Measurements from ENCODE around the gene MEGF11. TPM values are rescaled to one million over a fixed set of nuclear protein-coding genes. Genes with fewer than 3 reads are reported as not detected.
"Not testable (repeated sequence)": the region's sequence is repeated elsewhere in the genome, so short reads cannot be mapped to it uniquely, and the experiment has no call there.

The MEGF11 gene
- total RNA-seq, 2 experiments from 2014 or later = not detected

- ATAC-seq = no peak
- CTCF ChIA-PET = no interaction called here
Observed at GRCh38 chr15:65978110-65978509, 275.4 kb downstream of the MEGF11 start.

GRCh38 chr15:65976196-65976595, 277.4 kb downstream of the MEGF11 start:
- H3K27me3 Mint-ChIP-seq (ENCODE audit: low read depth) = peaks cover 36% of the 10 kb centered on the region
- not testable (repeated sequence) for H3K4me1 Mint-ChIP-seq (ENCODE audit: low read depth); H3K9me3 Mint-ChIP-seq (ENCODE audit: insufficient read depth)

More at GRCh38 chr15:65978110-65978509, 275.4 kb downstream of the MEGF11 start:
- H3K27me3 Mint-ChIP-seq (ENCODE audit: low read depth) = peaks cover 37% of the 10 kb centered on the region
- no peaks in the 10 kb centered on the region for H3K9me3 Mint-ChIP-seq (ENCODE audit: insufficient read depth)
- no peak for DNase-seq
- POLR2A ChIA-PET = no interaction called here
- no peaks in the 10 kb centered on the region for H3K36me3 Mint-ChIP-seq (ENCODE audit: low read depth)
- no peak overlapping the region for H3K27ac Mint-ChIP-seq
- no peak overlapping the region for H3K4me3 Mint-ChIP-seq
- H3K4me1 Mint-ChIP-seq (ENCODE audit: low read depth) = peaks cover 8% of the 10 kb centered on the region

GRCh38 chr15:65971741-65971995, 281.9 kb downstream of the MEGF11 start:
- H3K4me3 Mint-ChIP-seq = no peak overlapping the region
- ATAC-seq (no peak), DNase-seq (no peak)
- no peaks in the 10 kb centered on the region for H3K4me1 Mint-ChIP-seq (ENCODE audit: low read depth)
- ChIA-PET CTCF (interaction anchor here (0.9 kb wide), 1 partner anchor 19 kb away, joined by 3 read pairs; no protein-coding TSS in a partner anchor), POLR2A (no interaction called here)
- H3K27ac Mint-ChIP-seq = no peak overlapping the region
- no peaks in the 10 kb centered on the region for H3K36me3 Mint-ChIP-seq (ENCODE audit: low read depth)
- peaks cover 44% of the 10 kb centered on the region for H3K27me3 Mint-ChIP-seq (ENCODE audit: low read depth)
- no peaks in the 10 kb centered on the region for H3K9me3 Mint-ChIP-seq (ENCODE audit: insufficient read depth)

More at GRCh38 chr15:65976196-65976595, 277.4 kb downstream of the MEGF11 start:
- H3K4me3 Mint-ChIP-seq; POLR2A ChIA-PET; H3K27ac Mint-ChIP-seq; H3K36me3 Mint-ChIP-seq (ENCODE audit: low read depth); CTCF ChIA-PET; DNase-seq; ATAC-seq: not testable (repeated sequence)

GRCh38 chr15:65970937-65971740, 282.4 kb downstream of the MEGF11 start:
- Mint-ChIP-seq H3K36me3 (ENCODE audit: low read depth) (no peaks in the 10 kb centered on the region), H3K4me3 (no peak overlapping the region), H3K27me3 (ENCODE audit: low read depth) (peaks cover 44% of the 10 kb centered on the region), H3K9me3 (ENCODE audit: insufficient read depth) (no peaks in the 10 kb centered on the region), H3K27ac (no peak overlapping the region), H3K4me1 (ENCODE audit: low read depth) (no peaks in the 10 kb centered on the region)
- CTCF ChIA-PET = interaction anchor here (0.9 kb wide), 1 partner anchor 19 kb away, joined by 3 read pairs; no protein-coding TSS in a partner anchor
- DNase-seq = no peak
- ATAC-seq = no peak
- POLR2A ChIA-PET = no interaction called here

GRCh38 chr15:65969865-65970816, 283.4 kb downstream of the MEGF11 start:
- ATAC-seq (no peak), DNase-seq (no peak)
- H3K4me1 Mint-ChIP-seq (ENCODE audit: low read depth) = no peaks in the 10 kb centered on the region
- ChIA-PET POLR2A (no interaction called here), CTCF (no interaction called here)
- no peak overlapping the region for H3K4me3 Mint-ChIP-seq
- peaks cover 40% of the 10 kb centered on the region for H3K27me3 Mint-ChIP-seq (ENCODE audit: low read depth)
- no peaks in the 10 kb centered on the region for H3K36me3 Mint-ChIP-seq (ENCODE audit: low read depth)
- no peaks in the 10 kb centered on the region for H3K9me3 Mint-ChIP-seq (ENCODE audit: insufficient read depth)
- H3K27ac Mint-ChIP-seq = no peak overlapping the region

GRCh38 chr15:65968511-65968910, 285.0 kb downstream of the MEGF11 start:
- H3K9me3 Mint-ChIP-seq (ENCODE audit: insufficient read depth) = no peaks in the 10 kb centered on the region
- H3K4me1 Mint-ChIP-seq (ENCODE audit: low read depth) = no peaks in the 10 kb centered on the region
- peaks cover 30% of the 10 kb centered on the region for H3K27me3 Mint-ChIP-seq (ENCODE audit: low read depth)
- no peak for DNase-seq
- no peaks in the 10 kb centered on the region for H3K36me3 Mint-ChIP-seq (ENCODE audit: low read depth)
- CTCF ChIA-PET = no interaction called here
- POLR2A ChIA-PET = no interaction called here
- ATAC-seq = no peak
- no peak overlapping the region for H3K27ac Mint-ChIP-seq
- no peak overlapping the region for H3K4me3 Mint-ChIP-seq

GRCh38 chr15:65964792-65965433, 288.6 kb downstream of the MEGF11 start:
- Mint-ChIP-seq H3K36me3 (ENCODE audit: low read depth) (no peaks in the 10 kb centered on the region), H3K27me3 (ENCODE audit: low read depth) (peaks cover 23% of the 10 kb centered on the region), H3K4me1 (ENCODE audit: low read depth) (no peaks in the 10 kb centered on the region), H3K27ac (no peak overlapping the region), H3K4me3 (no peak overlapping the region), H3K9me3 (ENCODE audit: insufficient read depth) (no peaks in the 10 kb centered on the region)
- DNase-seq = no peak
- ChIA-PET POLR2A (no interaction called here), CTCF (no interaction called here)
- ATAC-seq = no peak

- peaks cover 18% of the 10 kb centered on the region for H3K27me3 Mint-ChIP-seq (ENCODE audit: low read depth)
Observed at GRCh38 chr15:65963911-65964482, 289.6 kb downstream of the MEGF11 start.

GRCh38 chr15:65963358-65963757, 290.2 kb downstream of the MEGF11 start:
- no peaks in the 10 kb centered on the region for H3K4me1 Mint-ChIP-seq (ENCODE audit: low read depth)
- no peak overlapping the region for H3K27ac Mint-ChIP-seq
- no peaks in the 10 kb centered on the region for H3K36me3 Mint-ChIP-seq (ENCODE audit: low read depth)
- DNase-seq (no peak), ATAC-seq (no peak)
- H3K27me3 Mint-ChIP-seq (ENCODE audit: low read depth) = peaks cover 21% of the 10 kb centered on the region
- no peaks in the 10 kb centered on the region for H3K9me3 Mint-ChIP-seq (ENCODE audit: insufficient read depth)
- no peak overlapping the region for H3K4me3 Mint-ChIP-seq
- POLR2A ChIA-PET = no interaction called here
- CTCF ChIA-PET = no interaction called here

More at GRCh38 chr15:65963911-65964482, 289.6 kb downstream of the MEGF11 start:
- Mint-ChIP-seq H3K4me1 (ENCODE audit: low read depth) (no peaks in the 10 kb centered on the region), H3K4me3 (no peak overlapping the region), H3K27ac (no peak overlapping the region), H3K36me3 (ENCODE audit: low read depth) (no peaks in the 10 kb centered on the region), H3K9me3 (ENCODE audit: insufficient read depth) (no peaks in the 10 kb centered on the region)
- ATAC-seq = no peak
- ChIA-PET CTCF (no interaction called here), POLR2A (no interaction called here)
- DNase-seq = no peak

GRCh38 chr15:65962187-65962586, 291.4 kb downstream of the MEGF11 start:
- Mint-ChIP-seq H3K4me3 (no peak overlapping the region), H3K9me3 (ENCODE audit: insufficient read depth) (no peaks in the 10 kb centered on the region), H3K4me1 (ENCODE audit: low read depth) (no peaks in the 10 kb centered on the region), H3K36me3 (ENCODE audit: low read depth) (no peaks in the 10 kb centered on the region), H3K27me3 (ENCODE audit: low read depth) (peaks cover 16% of the 10 kb centered on the region), H3K27ac (no peak overlapping the region)
- CTCF ChIA-PET = no interaction called here
- no peak for ATAC-seq
- DNase-seq = no peak
- POLR2A ChIA-PET = no interaction called here

GRCh38 chr15:65960586-65960985, 293.0 kb downstream of the MEGF11 start:
- ChIA-PET CTCF (interaction anchor here (1.0 kb wide), 1 partner anchor 98 kb away, joined by 3 read pairs; no protein-coding TSS in a partner anchor), POLR2A (no interaction called here)
- H3K36me3 Mint-ChIP-seq (ENCODE audit: low read depth) = no peaks in the 10 kb centered on the region
- H3K27ac Mint-ChIP-seq = no peak overlapping the region
- H3K4me1 Mint-ChIP-seq (ENCODE audit: low read depth) = no peaks in the 10 kb centered on the region
- DNase-seq (no peak), ATAC-seq (no peak)
- H3K27me3 Mint-ChIP-seq (ENCODE audit: low read depth) = peaks cover 19% of the 10 kb centered on the region
- no peak overlapping the region for H3K4me3 Mint-ChIP-seq
- no peaks in the 10 kb centered on the region for H3K9me3 Mint-ChIP-seq (ENCODE audit: insufficient read depth)

Data from activated CD8-positive, alpha-beta T cell treated with anti-CD3 and anti-CD28 coated beads, Interleukin-2, amount 10 ng/mL, durations not matched to agents 7 days and 5 days (primary cell).